Caco-2 (cell line): ENCODE measurements around the gene TRIM16. TPM values are rescaled to one million over a fixed set of nuclear protein-coding genes. Genes with fewer than 3 reads are reported as not detected.
"Not testable (repeated sequence)": the region's sequence is repeated elsewhere in the genome, so short reads cannot be mapped to it uniquely, and the experiment has no call there.

Source experiments
- BruUV-seq: library from RNA; stranded (reverse); fragments of 400-500 nt; replicated peaks from 2 replicates; lab custom pipeline; 2021; lab: Mats Ljungman, UMichigan
- CTCF ChIA-PET: fragments of 300-600 bp; sonication (Branson Sonifier 250); formaldehyde crosslinking; loops from one replicate; lab custom pipeline; 2022; ENCODE audit warnings: antibody characterized with exemption; lab: Charles Lee
- POLR2A ChIA-PET: fragments of 300-600 bp; sonication (Branson Sonifier 250); formaldehyde crosslinking; loops from one replicate; lab custom pipeline; 2022; ENCODE audit warnings: antibody characterized with exemption; lab: Charles Lee
- DNase-seq, 2 experiments: peaks; one replicate each; pipeline versions ENCODE4 v3.0.0 to v3.0.0-alpha.2; 2020 to 2022
- H3K27me3 ChIP-seq: replicated peaks from 2 replicates; pipeline ENCODE4 v1.6.0; 2011; ENCODE audit warnings: low read length; ENCODE audit not compliant: control insufficient read depth, insufficient read depth
- H3K36me3 ChIP-seq: 2 replicates; pipeline ENCODE4 v1.5.1; 2011; ENCODE audit warnings: low read length; ENCODE audit not compliant: control insufficient read depth, insufficient read depth
- H3K4me1 ChIP-seq: fragments of 250-450 bp; sonication (Bioruptor Pico); 2 replicates; pipeline ENCODE4 v1.5.1; 2020; ENCODE audit warnings: mild to moderate bottlenecking
- H3K4me3 ChIP-seq: 2 replicates; pipeline ENCODE4 v1.5.1; 2011; ENCODE audit warnings: low read depth, mild to moderate bottlenecking, control low read depth, low read length
- H3K9me3 ChIP-seq: fragments of 250-450 bp; sonication (Bioruptor Pico); 2 replicates; pipeline ENCODE4 v1.5.1; 2020; ENCODE audit warnings: mild to moderate bottlenecking, moderate library complexity
- H3K27ac Mint-ChIP-seq: one replicate; pipeline ENCODE4 v1.8.0; 2022; ENCODE audit warnings: mixed read lengths; ENCODE audit not compliant: unreplicated experiment
- H3K27me3 Mint-ChIP-seq: one replicate; pipeline ENCODE4 v1.8.0; 2022; ENCODE audit warnings: mixed read lengths; ENCODE audit not compliant: insufficient read depth, unreplicated experiment
- H3K36me3 Mint-ChIP-seq: one replicate; pipeline ENCODE4 v1.8.0; 2022; ENCODE audit warnings: mild to moderate bottlenecking, mixed read lengths; ENCODE audit not compliant: insufficient read depth, unreplicated experiment
- H3K4me1 Mint-ChIP-seq: one replicate; pipeline ENCODE4 v1.8.0; 2022; ENCODE audit warnings: low read depth, mixed read lengths; ENCODE audit not compliant: unreplicated experiment
- H3K4me3 Mint-ChIP-seq: one replicate; pipeline ENCODE4 v1.8.0; 2022; ENCODE audit warnings: mild to moderate bottlenecking, moderate library complexity, mixed read lengths; ENCODE audit not compliant: unreplicated experiment
- H3K9me3 Mint-ChIP-seq: one replicate; pipeline ENCODE4 v1.8.0; 2022; ENCODE audit warnings: mixed read lengths; ENCODE audit not compliant: unreplicated experiment
- intact Hi-C: fragments of 100-400 bp; cut with micrococcal nuclease; formaldehyde crosslinking; loops from one replicate; pipeline ENCODE4 v1.10.0; 2022; ENCODE audit not compliant: unreplicated experiment
- total RNA-seq: library from RNA; stranded (reverse); gene quantifications from 2 replicates; pipeline ENCODE4 v1.2.3, GENCODE V29; 2022

TRIM16 gene
- total RNA-seq, 1 experiment from 2014 or later: 12.4 TPM

- H3K27me3 Mint-ChIP-seq, H3K9me3 ChIP-seq, H3K4me1 Mint-ChIP-seq, POLR2A ChIA-PET, DNase-seq, BruUV-seq, H3K36me3 ChIP-seq, H3K4me3 ChIP-seq, H3K36me3 Mint-ChIP-seq, H3K9me3 Mint-ChIP-seq, H3K4me3 Mint-ChIP-seq, H3K4me1 ChIP-seq, H3K27me3 ChIP-seq, H3K27ac Mint-ChIP-seq, CTCF ChIA-PET, intact Hi-C loops: not testable (repeated sequence)
Observed at GRCh38 chr17:15642014-15642413, 42.1 kb downstream of the TRIM16 start.

GRCh38 chr17:15630930-15631453 lies 53.1 kb downstream of the TRIM16 start:
- H3K27ac Mint-ChIP-seq, POLR2A ChIA-PET, intact Hi-C loops, H3K4me1 ChIP-seq, H3K9me3 ChIP-seq, CTCF ChIA-PET, H3K27me3 Mint-ChIP-seq, H3K4me3 ChIP-seq, H3K36me3 Mint-ChIP-seq, BruUV-seq, H3K4me1 Mint-ChIP-seq, DNase-seq, H3K4me3 Mint-ChIP-seq, H3K27me3 ChIP-seq, H3K36me3 ChIP-seq, H3K9me3 Mint-ChIP-seq: not testable (repeated sequence)

GRCh38 chr17:15629991-15630390 lies 54.1 kb downstream of the TRIM16 start:
- peak overlapping the region; percentile 61 for H3K27ac Mint-ChIP-seq
- H3K27me3 ChIP-seq, POLR2A ChIA-PET, H3K4me1 ChIP-seq, BruUV-seq, CTCF ChIA-PET, H3K4me1 Mint-ChIP-seq, H3K36me3 ChIP-seq, H3K27me3 Mint-ChIP-seq, DNase-seq, H3K36me3 Mint-ChIP-seq, H3K9me3 Mint-ChIP-seq, H3K4me3 ChIP-seq, H3K9me3 ChIP-seq, intact Hi-C loops, H3K4me3 Mint-ChIP-seq: not testable (repeated sequence)

GRCh38 chr17:15623661-15624209 lies 60.4 kb downstream of the TRIM16 start:
- H3K27me3 Mint-ChIP-seq, CTCF ChIA-PET, H3K27ac Mint-ChIP-seq, H3K36me3 Mint-ChIP-seq, H3K27me3 ChIP-seq, H3K9me3 Mint-ChIP-seq, H3K4me1 Mint-ChIP-seq, H3K4me3 Mint-ChIP-seq, H3K36me3 ChIP-seq, H3K9me3 ChIP-seq, intact Hi-C loops, BruUV-seq, POLR2A ChIA-PET, H3K4me1 ChIP-seq, DNase-seq, H3K4me3 ChIP-seq: not testable (repeated sequence)

- H3K9me3 Mint-ChIP-seq, DNase-seq, intact Hi-C loops, H3K4me3 ChIP-seq, H3K4me3 Mint-ChIP-seq, H3K27ac Mint-ChIP-seq, H3K27me3 Mint-ChIP-seq, POLR2A ChIA-PET, H3K27me3 ChIP-seq, H3K9me3 ChIP-seq, H3K36me3 Mint-ChIP-seq, BruUV-seq, H3K4me1 Mint-ChIP-seq, H3K4me1 ChIP-seq, H3K36me3 ChIP-seq, CTCF ChIA-PET: not testable (repeated sequence)
Observed at GRCh38 chr17:15623255-15623654, 60.9 kb downstream of the TRIM16 start.

- H3K27me3 ChIP-seq, BruUV-seq, H3K4me1 ChIP-seq, DNase-seq, POLR2A ChIA-PET, H3K4me1 Mint-ChIP-seq, H3K36me3 Mint-ChIP-seq, H3K27me3 Mint-ChIP-seq, intact Hi-C loops, H3K9me3 ChIP-seq, H3K36me3 ChIP-seq, CTCF ChIA-PET, H3K27ac Mint-ChIP-seq, H3K9me3 Mint-ChIP-seq, H3K4me3 Mint-ChIP-seq, H3K4me3 ChIP-seq: not testable (repeated sequence)
Observed at GRCh38 chr17:15622124-15622523, 62.0 kb downstream of the TRIM16 start.

GRCh38 chr17:15619331-15620058 lies 64.6 kb downstream of the TRIM16 start, which contains the start of gene FBXW10B:
TSS of gene FBXW10B (minus strand) at chr17:15619704. CDS start at chr17:15619512, 192 bp downstream.
- H3K27me3 Mint-ChIP-seq, POLR2A ChIA-PET, H3K4me1 Mint-ChIP-seq, CTCF ChIA-PET, H3K36me3 Mint-ChIP-seq, H3K27me3 ChIP-seq, DNase-seq, H3K4me1 ChIP-seq, H3K4me3 ChIP-seq, H3K4me3 Mint-ChIP-seq, intact Hi-C loops, H3K36me3 ChIP-seq, BruUV-seq, H3K27ac Mint-ChIP-seq, H3K9me3 ChIP-seq, H3K9me3 Mint-ChIP-seq: not testable (repeated sequence)
